Kidney capillary endothelial cell (primary cell): ENCODE measurements around the gene DNMT1.
"Not testable (repeated sequence)": the region's sequence is repeated elsewhere in the genome, so short reads cannot be mapped to it uniquely, and the experiment has no call there.

Source experiments
- DNase-seq: peaks from one replicate; pipeline ENCODE4 v3.0.0-alpha.2; 2018; ENCODE audit warnings: low spot score

DNMT1 gene

GRCh38 chr19:10222201-10222890 lies 27.6 kb upstream of the DNMT1 start:
- DNase-seq, result no peak

- DNase-seq, result no peak
Measured at GRCh38 chr19:10220695-10221094, 25.9 kb upstream of the DNMT1 start.

- DNase-seq, result no peak
Measured at GRCh38 chr19:10219678-10220077, 24.9 kb upstream of the DNMT1 start.

- no peak for DNase-seq
Measured at GRCh38 chr19:10217085-10217484, 22.3 kb upstream of the DNMT1 start.

- no peak for DNase-seq
Measured at GRCh38 chr19:10214784-10215183, 20.0 kb upstream of the DNMT1 start.

- no peak for DNase-seq
Measured at GRCh38 chr19:10211691-10212090, 16.9 kb upstream of the DNMT1 start.

- no peak for DNase-seq
Measured at GRCh38 chr19:10211061-10211460, 16.3 kb upstream of the DNMT1 start.

GRCh38 chr19:10209315-10209714 lies 14.6 kb upstream of the DNMT1 start:
- DNase-seq, result peak; percentile 52

- DNase-seq, result no peak
Measured at GRCh38 chr19:10207026-10207425, 12.3 kb upstream of the DNMT1 start.

- no peak for DNase-seq
Measured at GRCh38 chr19:10206226-10206885, 11.6 kb upstream of the DNMT1 start.

- no peak for DNase-seq
Measured at GRCh38 chr19:10205636-10206035, 10.9 kb upstream of the DNMT1 start.

GRCh38 chr19:10203686-10204085 lies 8.9 kb upstream of the DNMT1 start:
- DNase-seq, result no peak

- DNase-seq, result no peak
Measured at GRCh38 chr19:10201176-10201575, 6.4 kb upstream of the DNMT1 start.

GRCh38 chr19:10200101-10200500 lies 5.3 kb upstream of the DNMT1 start:
- DNase-seq, result not testable (repeated sequence)

GRCh38 chr19:10198889-10199644 lies 4.3 kb upstream of the DNMT1 start:
- not testable (repeated sequence) for DNase-seq

- DNase-seq, result no peak
Measured at GRCh38 chr19:10195199-10195519, 406 bp upstream of the DNMT1 start.

GRCh38 chr19:10193790-10194499 lies 808 bp downstream of the DNMT1 start:
- peak; percentile 55 for DNase-seq

GRCh38 chr19:10192922-10193321 lies 1.8 kb downstream of the DNMT1 start:
- DNase-seq, result no peak

GRCh38 chr19:10191347-10191746 lies 3.4 kb downstream of the DNMT1 start:
- peak; percentile 10 for DNase-seq

GRCh38 chr19:10190026-10190425 lies 4.7 kb downstream of the DNMT1 start:
- DNase-seq, result no peak

- DNase-seq, result no peak
Measured at GRCh38 chr19:10189616-10190015, 5.1 kb downstream of the DNMT1 start.

- DNase-seq, result no peak
Measured at GRCh38 chr19:10187315-10187714, 7.4 kb downstream of the DNMT1 start.

GRCh38 chr19:10184636-10185035 lies 10.1 kb downstream of the DNMT1 start:
- no peak for DNase-seq
